OCI-LY7 (cell line): Measurements from ENCODE around the gene CCNB1IP1. TPM values are rescaled to one million over a fixed set of nuclear protein-coding genes. Genes with fewer than 3 reads are reported as not detected.

Source experiments
- BruUV-seq: library from RNA; stranded (reverse); fragments of 400-500 nt; replicated peaks from 2 replicates; lab custom pipeline; 2021; lab: Mats Ljungman, UMichigan
- CTCF ChIA-PET: fragments of 300-600 bp; sonication (Branson Sonifier 250); formaldehyde crosslinking; loops from one replicate; lab custom pipeline; 2022; ENCODE audit warnings: antibody characterized with exemption; ENCODE audit not compliant: unreplicated experiment; lab: Charles Lee
- POLR2A ChIA-PET: fragments of 300-600 bp; sonication (Branson Sonifier 250); formaldehyde crosslinking; loops from one replicate; lab custom pipeline; 2022; ENCODE audit warnings: antibody characterized with exemption; lab: Charles Lee
- DNase-seq: peaks from one replicate; pipeline ENCODE4 v3.0.0-alpha.2; 2015; ENCODE audit warnings: low spot score
- H2AFZ ChIP-seq: fragments of 200-600 bp; sonication (generic), shearing (Covaris generic); 2 replicates; pipeline ENCODE4 v1.6.1; 2014; ENCODE audit warnings: mild to moderate bottlenecking, antibody characterized with exemption, low read length, moderate library complexity
- H3K27ac ChIP-seq: fragments of 200-600 bp; sonication (generic); 2 replicates; pipeline ENCODE4 v1.5.1; 2014; ENCODE audit warnings: mixed run types, low read depth, mild to moderate bottlenecking, moderate library complexity, low read length, inconsistent platforms; ENCODE audit not compliant: poor library complexity, severe bottlenecking
- H3K36me3 ChIP-seq: fragments of 200-600 bp; sonication (generic); 2 replicates; pipeline ENCODE4 v1.6.1; 2014; ENCODE audit warnings: mild to moderate bottlenecking, antibody characterized with exemption, low read length, moderate library complexity, mixed read lengths; ENCODE audit not compliant: insufficient read depth
- H3K4me1 ChIP-seq: fragments of 200-600 bp; sonication (generic); 2 replicates; pipeline ENCODE4 v1.5.1; 2014; ENCODE audit warnings: mild to moderate bottlenecking, low read length; ENCODE audit not compliant: insufficient read depth, poor library complexity, severe bottlenecking
- H3K4me2 ChIP-seq: fragments of 200-600 bp; sonication (generic); 2 replicates; pipeline ENCODE4 v1.6.1; 2014; ENCODE audit warnings: mild to moderate bottlenecking, low read length
- H3K4me3 ChIP-seq: fragments of 200-600 bp; sonication (generic); 2 replicates; pipeline ENCODE4 v1.5.1; 2014; ENCODE audit warnings: mild to moderate bottlenecking, low read depth, low read length; ENCODE audit not compliant: poor library complexity, severe bottlenecking
- H3K79me2 ChIP-seq: fragments of 200-600 bp; sonication (generic); 2 replicates; pipeline ENCODE4 v1.6.1; 2016; ENCODE audit warnings: low read depth, mild to moderate bottlenecking, low read length, moderate library complexity, mixed read lengths; ENCODE audit not compliant: insufficient read depth
- H3K9me2 ChIP-seq: fragments of 200-600 bp; sonication (generic); 2 replicates; pipeline ENCODE4 v1.6.1; 2016; ENCODE audit warnings: mild to moderate bottlenecking, low read length, mixed read lengths; ENCODE audit not compliant: insufficient read depth
- H3K9me3 ChIP-seq: fragments of 200-600 bp; sonication (generic); 2 replicates; pipeline ENCODE4 v1.6.1; 2014; ENCODE audit warnings: mild to moderate bottlenecking, mixed run types, low read length, mixed read lengths
- H4K20me1 ChIP-seq: fragments of 200-600 bp; sonication (generic); 2 replicates; pipeline ENCODE4 v1.6.1; 2014; ENCODE audit warnings: mild to moderate bottlenecking, antibody characterized with exemption, low read length, moderate library complexity, mixed read lengths; ENCODE audit not compliant: insufficient read depth
- CTCF ChIP-seq: fragments of 200-600 bp; sonication (generic); conservative IDR thresholded peaks from 2 replicates; pipeline ENCODE4 v1.5.1; 2014; ENCODE audit warnings: mild to moderate bottlenecking, antibody characterized with exemption, low read length, moderate library complexity, mixed read lengths
- EZH2phosphoT487 ChIP-seq: fragments of 200-600 bp; sonication (generic); IDR thresholded peaks from 2 replicates; pipeline ENCODE4 v1.6.1; 2018; ENCODE audit warnings: low read depth, borderline replicate concordance, mild to moderate bottlenecking, mixed run types, antibody characterized with exemption, low read length, moderate library complexity, mixed read lengths
- intact Hi-C: fragments of 100-400 bp; cut with micrococcal nuclease; formaldehyde crosslinking; loops from one replicate; pipeline ENCODE4 v1.10.0; 2022; ENCODE audit not compliant: unreplicated experiment
- total RNA-seq, 2 experiments: library from RNA; depleted of rRNA in 1 of 2; stranded (reverse); fragments of >200 nt in 1 of 2; shearing (Covaris generic) in 1 of 2; gene quantifications; 2 replicates each; pipeline ENCODE4 v1.2.3, GENCODE V29; 2014 to 2022

CCNB1IP1 gene
- total RNA-seq, 2 experiments from 2014 or later = 46.5 to 58.5 TPM

- ChIA-PET CTCF (no interaction called here), POLR2A (no interaction called here)
- H2AFZ ChIP-seq = no peak overlapping the region
- H3K36me3 ChIP-seq = peaks cover 36% of the 10 kb centered on the region
- no peak overlapping the region for H3K4me3 ChIP-seq
- no peaks in the 10 kb centered on the region for H3K4me1 ChIP-seq
- intact Hi-C loops = no loop called here
- no peaks in the 10 kb centered on the region for H3K9me3 ChIP-seq
- no peaks in the 10 kb centered on the region for H3K9me2 ChIP-seq
- H3K27ac ChIP-seq = no peak overlapping the region
- no TSS peak for BruUV-seq
- TF ChIP-seq CTCF = no peak
- H3K4me2 ChIP-seq = no peak overlapping the region
- no peak for DNase-seq
- H4K20me1 ChIP-seq = no peaks in the 10 kb centered on the region
- H3K79me2 ChIP-seq = no peaks in the 10 kb centered on the region
Measured at GRCh38 chr14:20377171-20377570, 44.1 kb upstream of the CCNB1IP1 start.

- H2AFZ ChIP-seq = no peak overlapping the region
- ChIA-PET CTCF (interaction anchor here (0.5 kb wide), 1 partner anchor 39 kb away, joined by 5 read pairs; no protein-coding TSS in a partner anchor), POLR2A (interaction anchor here (1.3 kb wide), 1 partner anchor 20 kb away, joined by 3 read pairs; no protein-coding TSS in a partner anchor)
- no peak overlapping the region for H3K27ac ChIP-seq
- BruUV-seq = no TSS peak
- no peak overlapping the region for H3K4me3 ChIP-seq
- no peak for DNase-seq
- H3K36me3 ChIP-seq = peaks cover 43% of the 10 kb centered on the region
- H3K4me2 ChIP-seq = no peak overlapping the region
- H3K9me2 ChIP-seq = no peaks in the 10 kb centered on the region
- TF ChIP-seq CTCF = no peak
- TF ChIP-seq EZH2phosphoT487 = no peak
- no peaks in the 10 kb centered on the region for H4K20me1 ChIP-seq
- H3K4me1 ChIP-seq = no peaks in the 10 kb centered on the region
- H3K9me3 ChIP-seq = no peaks in the 10 kb centered on the region
- H3K79me2 ChIP-seq = no peaks in the 10 kb centered on the region
- intact Hi-C loops = no loop called here
Measured at GRCh38 chr14:20376071-20376588, 43.1 kb upstream of the CCNB1IP1 start.

GRCh38 chr14:20375471-20375870 is 42.4 kb upstream of the CCNB1IP1 start:
- no peak overlapping the region for H3K4me2 ChIP-seq

More at GRCh38 chr14:20375471-20375870, 42.4 kb upstream of the CCNB1IP1 start:
- no peaks in the 10 kb centered on the region for H3K4me1 ChIP-seq
- DNase-seq = no peak
- BruUV-seq = no TSS peak
- no peaks in the 10 kb centered on the region for H3K79me2 ChIP-seq
- intact Hi-C loops = no loop called here
- TF ChIP-seq CTCF (no peak), EZH2phosphoT487 (no peak)
- ChIA-PET CTCF (interaction anchor here (1.1 kb wide), 1 partner anchor 48 kb away, joined by 3 read pairs; no protein-coding TSS in a partner anchor), POLR2A (interaction anchor here (1.1 to 1.3 kb wide), 2 partner anchors 21 to 46 kb away, joined by 3 read pairs; no protein-coding TSS in a partner anchor)
- no peaks in the 10 kb centered on the region for H4K20me1 ChIP-seq
- H3K27ac ChIP-seq = no peak overlapping the region
- no peaks in the 10 kb centered on the region for H3K9me3 ChIP-seq
- H3K4me3 ChIP-seq = no peak overlapping the region
- H3K9me2 ChIP-seq = no peaks in the 10 kb centered on the region
- H2AFZ ChIP-seq = no peak overlapping the region
- H3K36me3 ChIP-seq = peaks cover 49% of the 10 kb centered on the region
